Measurements from ENCODE around the gene EPN2. TPM values are rescaled to one million over a fixed set of nuclear protein-coding genes. Genes with fewer than 3 reads are reported as not detected.

EPN2 gene
- total RNA-seq, 1 experiment from 2014 or later, result 73.1 TPM

- H3K36me3 ChIP-seq (ENCODE audit: control insufficient read depth in 1 of 2, insufficient read depth in 2 of 2, low read length in 2 of 2), result peaks cover 15 to 19% of the 10 kb centered on the region in 2 experiments; a peak in 3 of 4 replicates
- H3K9me2 ChIP-seq (ENCODE audit: insufficient read depth), result no peaks in the 10 kb centered on the region
- intact Hi-C loops (cut with micrococcal nuclease), result loop anchor here (5.0 kb wide), 1 partner anchor 374 kb away; no protein-coding TSS in a partner anchor
- no peak; the same call in 1 of the 2 replicates for TF ChIP-seq ZFX (IDR thresholded peaks at IDR 0.05)
- no peak for TF ChIP-seq POLR2A (IDR thresholded peaks at IDR 0.05; ENCODE audit: borderline replicate concordance, extremely low read depth, insufficient read depth, insufficient read length)
- TF ChIP-seq RAD21 (IDR thresholded peaks at IDR 0.05; ENCODE audit: low read depth), result no peak
- TF ChIP-seq TCF7L2 (IDR thresholded peaks at IDR 0.05; ENCODE audit: borderline replicate concordance, extremely low read depth, insufficient read depth, insufficient read length), result peak; percentile 2
- TF ChIP-seq CEBPB (IDR thresholded peaks at IDR 0.05; ENCODE audit: low read depth), result no peak
- peak; percentile 24; the same call in 1 of the 2 replicates for TF ChIP-seq POLR2AphosphoS5 (IDR thresholded peaks at IDR 0.05; ENCODE audit: low read depth, low read length)
- peak; percentile 12 for ATAC-seq
- H3K27me3 ChIP-seq (ENCODE audit: insufficient read depth, low read length), result no peaks in the 10 kb centered on the region
- DNase-seq (ENCODE audit: low read depth, low spot score), result no peak
- peak within 1 kb of the TSS; percentile 67 to 94 for H3K4me3 ChIP-seq (replicated peaks in 1 of 2; ENCODE audit: low read depth in 1 of 2, low read length in 2 of 2)
- H3K79me2 ChIP-seq (ENCODE audit: insufficient read depth, low read length), result peaks cover 7% of the 10 kb centered on the region
- ChIA-PET CTCF (interaction anchor here (0.7 to 2.3 kb wide), 10 partner anchors 13 to 388 kb away, joined by 3 to 41 read pairs (median 6); partner anchors contain the start of gene B9D1), POLR2A (interaction anchor here (0.5 to 2.2 kb wide), 10 partner anchors 8 to 388 kb away, joined by 3 to 13 read pairs (median 4); partner anchors contain the start of genes ALDH3A2, B9D1 and MFAP4), RAD21 (ENCODE audit: low non-redundant PET in 1 of 2, low total read pairs in 2 of 2, uncharacterized antibody in 2 of 2, unreplicated experiment in 2 of 2) (interaction anchor here (0.9 to 1.7 kb wide), 5 partner anchors 16 to 69 kb away, joined by 3 to 12 read pairs (median 4); partner anchors contain the start of gene B9D1 (in 1 of the 2))
- H2AFZ ChIP-seq (ENCODE audit: low read depth, low read length, poor library complexity, severe bottlenecking), result peak within 1 kb of the TSS; percentile 55
- H3K4me1 ChIP-seq (ENCODE audit: control insufficient read depth in 1 of 2, insufficient read depth in 2 of 2, low read length in 2 of 2), result peaks cover 9 to 18% of the 10 kb centered on the region in 2 experiments; a peak in 3 of 4 replicates
- no TSS peak for BruUV-seq (replicated peaks)
- peak within 1 kb of the TSS; percentile 82 for H3K4me2 ChIP-seq (ENCODE audit: low read length)
- H3K9me3 ChIP-seq (ENCODE audit: control insufficient read depth in 1 of 2, insufficient read depth in 1 of 2, low read depth in 1 of 2, low read length in 2 of 2), result no peaks in the 10 kb centered on the region
- no peaks in the 10 kb centered on the region for H4K20me1 ChIP-seq (ENCODE audit: insufficient read depth)
- H3K27ac ChIP-seq (ENCODE audit: low read depth, low read length), result peak within 1 kb of the TSS; percentile 84
- peak within 1 kb of the TSS; percentile 74 for H3K9ac ChIP-seq (ENCODE audit: low read length)
These were observed 141.5 kb downstream of the EPN2 start, which contains the start of gene MAPK7 for GRCh38 chr17:19378416-19379360. Gene MAPK7 (plus strand): TSS chr17:19378498. CDS start chr17:19378901, 403 bp downstream.
